CD4-positive, alpha-beta memory T cell (primary cell): ENCODE results near the gene GTF2F2. TPM values are rescaled to one million over a fixed set of nuclear protein-coding genes. Genes with fewer than 3 reads are reported as not detected.

Experiments
- CTCF ChIA-PET: fragments of 350-600 bp; sonication (Branson Sonifier 250); formaldehyde crosslinking; loops from one replicate; lab custom pipeline; 2021; ENCODE audit warnings: inconsistent platforms; ENCODE audit not compliant: partially characterized antibody; lab: Charles Lee
- POLR2A ChIA-PET: fragments of 350-600 bp; sonication (Branson Sonifier 250); formaldehyde crosslinking; loops from one replicate; lab custom pipeline; 2021; ENCODE audit not compliant: partially characterized antibody; lab: Charles Lee
- DNase-seq, 5 donors: peaks; one replicate each; pipeline versions ENCODE4 v3.0.0 to v3.0.0-alpha.2; 2020 to 2022; ENCODE audit warnings: mixed read lengths in 1 of 5
- H3K27ac ChIP-seq: one replicate; pipeline ENCODE4 v1.7.0; 2013; ENCODE audit warnings: low read depth, low read length
- H3K27me3 ChIP-seq: 2 replicates; pipeline ENCODE4 v1.7.0; 2013; ENCODE audit warnings: mild to moderate bottlenecking, low read length, moderate library complexity; ENCODE audit not compliant: insufficient read depth
- H3K36me3 ChIP-seq: 2 replicates; pipeline ENCODE4 v1.7.0; 2013; ENCODE audit warnings: mild to moderate bottlenecking, low read length, moderate library complexity; ENCODE audit not compliant: insufficient read depth
- H3K4me1 ChIP-seq: 2 replicates; pipeline ENCODE4 v1.7.0; 2013; ENCODE audit warnings: mild to moderate bottlenecking, low read length, moderate library complexity; ENCODE audit not compliant: insufficient read depth
- H3K4me3 ChIP-seq, 2 donors: one replicate each; pipeline ENCODE4 v1.7.0; 2013; ENCODE audit warnings: low read length in 2 of 2, mild to moderate bottlenecking in 1 of 2
- H3K9me3 ChIP-seq, 2 donors: one replicate each; pipeline ENCODE4 v1.7.0; 2013; ENCODE audit warnings: low read length in 2 of 2, control low read depth in 1 of 2; ENCODE audit not compliant: control insufficient read depth in 1 of 2
- H3K27ac Mint-ChIP-seq, 7 donors: one replicate each; pipeline ENCODE4 v1.8.0; 2020 to 2021; ENCODE audit warnings: mixed read lengths in 7 of 7, mild to moderate bottlenecking in 6 of 7, inconsistent platforms in 3 of 7, moderate library complexity in 3 of 7
- H3K27me3 Mint-ChIP-seq, 2 donors: one replicate each; pipeline ENCODE4 v1.8.0; 2020 to 2021; ENCODE audit warnings: mixed read lengths in 2 of 2
- H3K36me3 Mint-ChIP-seq, 2 donors: one replicate each; pipeline ENCODE4 v1.8.0; 2020 to 2021; ENCODE audit warnings: mixed read lengths in 2 of 2, inconsistent platforms in 1 of 2, mild to moderate bottlenecking in 1 of 2
- H3K4me1 Mint-ChIP-seq, 4 donors: one replicate each; pipeline ENCODE4 v1.8.0; 2020 to 2021; ENCODE audit warnings: mixed read lengths in 4 of 4, mild to moderate bottlenecking in 1 of 4
- H3K4me3 Mint-ChIP-seq, 8 donors: one replicate each; pipeline ENCODE4 v1.8.0; 2020 to 2021; ENCODE audit warnings: mixed read lengths in 8 of 8, mild to moderate bottlenecking in 7 of 8, moderate library complexity in 6 of 8, inconsistent platforms in 3 of 8
- H3K9me3 Mint-ChIP-seq, 8 donors: one replicate each; pipeline ENCODE4 v1.8.0; 2020 to 2021; ENCODE audit warnings: mixed read lengths in 8 of 8, mild to moderate bottlenecking in 5 of 8, inconsistent platforms in 3 of 8, moderate library complexity in 1 of 8
- intact Hi-C: fragments of 100-400 bp; cut with micrococcal nuclease; formaldehyde crosslinking; loops from one replicate; pipeline ENCODE4 v1.15.1; 2023
- polyA plus RNA-seq, 2 donors: library from polyadenylated mRNA; unstranded; fragments of 300-500 nt; fragmentation: Illumina TruSeq; gene quantifications; one replicate each; pipeline ENCODE4 v1.2.3, GENCODE V29; 2021
- total RNA-seq, 2 experiments: library from RNA; stranded (reverse); gene quantifications; one replicate each; pipeline ENCODE4 v1.2.3, GENCODE V29; 2021

The GTF2F2 gene
- total and polyA plus RNA-seq, 4 experiments from 2014 or later: 7.9 to 14.7 (median 11.3) TPM

DNA sequence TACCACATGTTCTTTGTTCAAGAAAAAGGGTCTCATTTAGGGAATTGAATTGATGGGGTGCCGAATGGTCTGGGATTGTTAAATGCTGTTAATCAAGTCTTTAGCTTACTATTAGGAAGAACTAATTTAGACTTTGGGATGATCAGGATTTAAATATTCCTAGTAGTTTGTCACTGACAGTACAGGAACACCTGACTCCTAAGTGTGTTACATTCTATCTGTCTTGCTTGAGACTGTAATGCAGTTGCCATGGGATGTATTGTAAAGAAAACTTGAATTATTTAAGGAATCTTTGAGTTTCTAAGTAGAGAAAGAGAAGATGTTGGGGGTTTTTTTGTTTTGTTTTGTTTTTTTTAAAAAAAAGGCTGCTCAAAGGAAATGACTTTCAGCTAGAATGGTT lies 98.4 kb downstream of the GTF2F2 start:
- Histone ChIP-seq H3K27me3 (no peaks in the 10 kb centered on the region), H3K27ac (no peak overlapping the region), H3K4me3 (no peak overlapping the region), H3K4me1 (no peaks in the 10 kb centered on the region), H3K9me3 (no peaks in the 10 kb centered on the region), H3K36me3 (no peaks in the 10 kb centered on the region)
- DNase-seq: no peak
- H3K36me3 Mint-ChIP-seq: peaks cover 6 to 23% of the 10 kb centered on the region in 2 donors
- H3K27ac Mint-ChIP-seq: no peak overlapping the region
- H3K9me3 Mint-ChIP-seq: no peaks in the 10 kb centered on the region
- H3K4me3 Mint-ChIP-seq: no peak overlapping the region
- ChIA-PET POLR2A (no interaction called here), CTCF (no interaction called here)
- intact Hi-C loops: no loop called here
- H3K4me1 Mint-ChIP-seq: peaks cover 0 to 4% (median 4%) of the 10 kb centered on the region in 4 donors
- no peaks in the 10 kb centered on the region for H3K27me3 Mint-ChIP-seq

DNA sequence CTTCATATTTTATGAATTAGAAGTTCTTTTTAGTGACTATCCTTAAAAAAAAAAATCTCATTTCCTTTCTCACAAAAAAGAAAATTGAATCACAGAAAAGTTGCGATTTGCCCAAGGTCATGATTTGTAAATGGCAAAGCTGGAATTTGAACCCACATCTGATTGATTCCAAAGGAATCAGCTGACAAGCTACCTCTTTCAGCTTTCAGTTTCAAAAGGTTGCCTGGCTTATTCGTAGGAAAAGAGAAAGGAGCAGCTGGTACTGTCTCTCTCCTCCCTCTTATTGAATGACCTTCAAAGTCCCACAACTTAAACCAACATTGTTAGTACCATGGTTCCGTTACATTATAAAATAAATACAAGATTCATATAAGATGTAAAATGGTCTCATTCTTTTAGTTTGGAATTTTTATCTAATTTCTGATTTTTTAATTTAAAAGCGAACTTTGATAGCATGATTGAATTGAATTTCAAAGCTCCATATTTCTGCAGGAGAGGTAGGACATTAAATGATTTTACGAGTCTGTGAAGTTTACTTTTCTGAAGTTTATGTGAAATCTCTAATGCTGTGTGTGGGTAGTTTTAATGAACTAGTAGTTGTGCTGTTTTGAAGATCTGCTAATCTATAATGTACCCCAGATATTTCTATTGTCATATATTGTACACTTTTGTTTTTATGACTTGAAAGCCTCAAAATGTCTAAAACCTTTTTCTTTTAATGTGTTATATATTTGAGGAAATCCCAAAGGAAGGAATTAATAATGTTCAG lies 99.0 kb downstream of the GTF2F2 start:
- Histone ChIP-seq H3K4me1 (no peaks in the 10 kb centered on the region), H3K27me3 (no peaks in the 10 kb centered on the region), H3K9me3 (no peaks in the 10 kb centered on the region), H3K36me3 (no peaks in the 10 kb centered on the region), H3K27ac (no peak overlapping the region), H3K4me3 (no peak overlapping the region)
- H3K4me3 Mint-ChIP-seq: no peak overlapping the region
- intact Hi-C loops: no loop called here
- POLR2A ChIA-PET: no interaction called here
- H3K27me3 Mint-ChIP-seq: no peaks in the 10 kb centered on the region
- CTCF ChIA-PET: no interaction called here
- peaks cover 0 to 4% (median 4%) of the 10 kb centered on the region in 4 donors for H3K4me1 Mint-ChIP-seq
- H3K9me3 Mint-ChIP-seq: no peaks in the 10 kb centered on the region
- H3K27ac Mint-ChIP-seq: peak overlapping the region in 2 of 7 donors; percentile 3 to 41
- H3K36me3 Mint-ChIP-seq: peaks cover 4 to 23% of the 10 kb centered on the region in 2 donors
- no peak for DNase-seq

DNA sequence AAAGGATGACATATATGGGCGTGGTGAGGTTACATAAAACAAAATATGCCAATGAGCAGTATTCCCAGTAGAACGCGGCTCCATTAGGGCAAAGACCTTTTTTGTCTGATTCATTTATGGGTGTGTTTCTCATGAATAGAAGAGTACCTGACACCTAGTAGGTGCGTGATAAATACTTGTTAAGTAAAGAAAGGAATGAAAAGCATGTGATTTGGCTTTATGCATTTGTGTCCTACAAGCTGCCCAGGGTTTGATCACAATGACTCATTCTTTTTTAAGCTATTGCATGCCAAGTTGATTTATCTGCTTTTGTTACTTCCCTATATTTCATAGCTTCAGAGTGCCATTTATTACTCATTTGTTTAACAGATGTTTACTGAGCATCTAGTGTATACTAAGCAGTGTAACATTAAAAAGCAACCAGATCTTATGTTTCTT lies 99.6 kb downstream of the GTF2F2 start:
- peaks cover 4 to 23% of the 10 kb centered on the region in 2 donors for H3K36me3 Mint-ChIP-seq
- no peaks in the 10 kb centered on the region for H3K27me3 Mint-ChIP-seq
- CTCF ChIA-PET: no interaction called here
- Histone ChIP-seq H3K27ac (no peak overlapping the region), H3K4me1 (no peaks in the 10 kb centered on the region), H3K4me3 (no peak overlapping the region), H3K36me3 (no peaks in the 10 kb centered on the region), H3K9me3 (no peaks in the 10 kb centered on the region), H3K27me3 (no peaks in the 10 kb centered on the region)
- peak overlapping the region in 1 of 7 donors; percentile 3 for H3K27ac Mint-ChIP-seq
- peaks cover 0 to 4% (median 4%) of the 10 kb centered on the region in 4 donors for H3K4me1 Mint-ChIP-seq
- intact Hi-C loops: no loop called here
- H3K4me3 Mint-ChIP-seq: no peak overlapping the region
- no peaks in the 10 kb centered on the region for H3K9me3 Mint-ChIP-seq
- POLR2A ChIA-PET: no interaction called here
- DNase-seq: no peak

DNA sequence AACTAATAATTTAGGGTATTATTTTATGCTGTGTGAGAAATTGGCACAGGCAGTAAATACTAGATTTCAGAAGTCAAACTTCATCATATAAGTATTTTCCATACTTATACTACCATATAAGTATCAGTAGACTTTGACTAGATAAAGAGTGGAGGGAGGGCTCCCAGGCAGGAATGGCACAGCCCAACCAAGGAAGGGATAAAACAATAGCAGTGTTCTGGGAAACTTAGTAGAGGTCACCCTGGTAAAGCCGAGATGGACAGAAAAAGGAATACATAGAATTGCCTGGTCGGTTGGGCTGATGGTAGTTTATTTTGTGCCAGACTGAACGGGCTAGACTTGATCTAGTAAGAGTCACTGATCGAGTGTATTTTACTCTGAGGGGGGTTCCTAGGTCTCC lies 100.1 kb downstream of the GTF2F2 start:
- intact Hi-C loops: no loop called here

DNA sequence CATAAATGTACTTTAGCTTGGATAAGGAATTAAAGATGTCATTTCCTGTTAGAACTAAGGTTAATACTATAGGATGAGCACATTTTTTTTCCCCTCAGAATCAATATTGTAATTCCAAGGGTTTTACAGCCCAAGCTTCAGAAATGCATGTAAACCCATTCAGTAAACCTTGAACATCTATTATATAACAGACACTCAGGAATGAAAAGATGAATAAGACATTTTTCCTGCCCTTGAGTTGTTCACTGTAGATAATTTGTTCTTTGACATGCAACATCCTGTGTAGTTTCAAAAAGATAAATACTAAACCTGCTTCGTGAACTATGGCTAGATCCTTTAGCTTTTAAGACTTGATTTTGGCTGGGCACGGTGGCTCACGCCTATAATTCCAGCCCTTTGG lies 102.2 kb downstream of the GTF2F2 start:
- peaks cover 0 to 5% (median under 1%) of the 10 kb centered on the region in 4 donors for H3K4me1 Mint-ChIP-seq
- CTCF ChIA-PET: interaction anchor here (1.0 kb wide), 1 partner anchor 16 kb away, joined by 3 read pairs; no protein-coding TSS in a partner anchor
- no peaks in the 10 kb centered on the region for H3K9me3 Mint-ChIP-seq
- no peak overlapping the region for H3K4me3 ChIP-seq
- H3K36me3 ChIP-seq: no peaks in the 10 kb centered on the region
- no peaks in the 10 kb centered on the region for H3K9me3 ChIP-seq
- intact Hi-C loops: no loop called here
- no peaks in the 10 kb centered on the region for H3K27me3 Mint-ChIP-seq
- no peak overlapping the region for H3K27ac Mint-ChIP-seq
- POLR2A ChIA-PET: no interaction called here
- peaks cover 4 to 13% of the 10 kb centered on the region in 2 donors for H3K36me3 Mint-ChIP-seq
- no peaks in the 10 kb centered on the region for H3K27me3 ChIP-seq
- H3K4me3 Mint-ChIP-seq: no peak overlapping the region
- no peak for DNase-seq
- H3K27ac ChIP-seq: no peak overlapping the region
- no peaks in the 10 kb centered on the region for H3K4me1 ChIP-seq

More for the DNA sequence above, 100.1 kb downstream of the GTF2F2 start:
- Mint-ChIP-seq H3K27me3 (no peaks in the 10 kb centered on the region), H3K36me3 (peaks cover 4 to 23% of the 10 kb centered on the region in 2 donors), H3K4me1 (peaks cover 0 to 4% (median 4%) of the 10 kb centered on the region in 4 donors), H3K27ac (no peak overlapping the region), H3K4me3 (no peak overlapping the region), H3K9me3 (no peaks in the 10 kb centered on the region)
- Histone ChIP-seq H3K36me3 (no peaks in the 10 kb centered on the region), H3K4me1 (no peaks in the 10 kb centered on the region), H3K27ac (no peak overlapping the region), H3K9me3 (no peaks in the 10 kb centered on the region), H3K27me3 (no peaks in the 10 kb centered on the region), H3K4me3 (no peak overlapping the region)
- ChIA-PET POLR2A (no interaction called here), CTCF (no interaction called here)
- DNase-seq: no peak

DNA sequence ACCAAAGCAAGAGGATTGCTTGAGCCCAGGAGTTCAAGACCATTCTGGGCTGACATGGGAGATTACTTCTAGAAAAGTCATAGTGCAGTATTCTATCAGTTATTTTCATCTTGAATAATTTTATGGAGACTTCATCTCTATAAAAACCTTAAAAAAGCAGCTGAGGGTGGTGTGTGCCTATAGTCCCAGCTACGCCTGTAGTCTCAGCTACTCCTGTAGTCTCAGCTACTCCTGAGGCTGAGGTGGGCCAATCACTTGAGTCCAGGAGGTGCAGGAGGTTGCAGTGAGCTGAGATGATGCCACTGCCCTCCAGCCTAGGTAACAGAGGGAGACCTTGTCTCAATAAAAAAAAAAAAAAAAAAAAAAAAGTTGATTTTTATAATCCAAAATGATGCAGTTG lies 102.6 kb downstream of the GTF2F2 start:
- Mint-ChIP-seq H3K27me3 (no peaks in the 10 kb centered on the region), H3K9me3 (no peaks in the 10 kb centered on the region), H3K36me3 (peaks cover 7 to 16% of the 10 kb centered on the region in 2 donors), H3K4me1 (peaks cover 0 to 5% (median 0%) of the 10 kb centered on the region in 4 donors), H3K27ac (no peak overlapping the region), H3K4me3 (no peak overlapping the region)
- Histone ChIP-seq H3K36me3 (no peaks in the 10 kb centered on the region), H3K27ac (no peak overlapping the region), H3K4me1 (no peaks in the 10 kb centered on the region), H3K9me3 (no peaks in the 10 kb centered on the region), H3K27me3 (no peaks in the 10 kb centered on the region), H3K4me3 (no peak overlapping the region)
- ChIA-PET POLR2A (no interaction called here), CTCF (no interaction called here)
- no peak for DNase-seq
- intact Hi-C loops: no loop called here

DNA sequence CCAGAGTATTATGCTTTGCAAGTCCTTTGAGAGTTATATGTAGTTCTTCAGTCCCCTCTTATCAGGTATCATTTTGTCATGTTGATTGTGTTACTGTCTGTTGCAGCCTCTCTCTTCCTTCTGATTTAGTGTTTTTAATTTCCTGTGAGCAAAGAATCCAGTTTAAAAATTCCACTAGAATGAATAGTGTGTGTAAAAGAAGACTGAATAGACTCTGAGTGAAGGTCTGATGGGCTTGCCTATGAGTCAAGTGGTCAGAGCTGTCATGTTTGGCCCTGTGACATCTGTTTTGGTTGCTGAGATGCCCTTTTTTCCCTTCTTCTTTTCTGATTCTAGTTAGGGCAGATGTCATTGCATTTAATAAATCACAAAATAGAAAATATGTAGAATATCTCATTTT lies 103.9 kb downstream of the GTF2F2 start:
- Histone ChIP-seq H3K9me3 (no peaks in the 10 kb centered on the region), H3K4me1 (no peaks in the 10 kb centered on the region), H3K36me3 (no peaks in the 10 kb centered on the region), H3K27ac (no peak overlapping the region), H3K27me3 (no peaks in the 10 kb centered on the region), H3K4me3 (no peak overlapping the region)
- ChIA-PET POLR2A (no interaction called here), CTCF (no interaction called here)
- intact Hi-C loops: no loop called here
- Mint-ChIP-seq H3K27ac (peak overlapping the region in 2 of 7 donors; percentile 2 to 3), H3K36me3 (peaks cover 10 to 24% of the 10 kb centered on the region in 2 donors), H3K27me3 (no peaks in the 10 kb centered on the region), H3K4me1 (peaks cover 0 to 8% (median 2%) of the 10 kb centered on the region in 4 donors), H3K4me3 (no peak overlapping the region), H3K9me3 (no peaks in the 10 kb centered on the region)
- no peak for DNase-seq
